ENCODE results near the gene BABAM1.

GRCh38 chr19:17279436-17279835 is 12.2 kb downstream of the BABAM1 start:
- TF ChIP-seq POLR2A (IDR thresholded peaks at IDR 0.05), result no peak
- no peak for TF ChIP-seq CTCF (IDR thresholded peaks at IDR 0.05)

Data from uterus (tissue), 2 donors.